GM23338 (cell line): ENCODE measurements around the gene OTUD3. TPM values are rescaled to one million over a fixed set of nuclear protein-coding genes. Genes with fewer than 3 reads are reported as not detected.

Experiments used
- ATAC-seq: fragments of 200-7000 bp; cut with Tn5 transposase; 3 replicates; pipeline ENCODE4 v1.9.1; 2020
- DNase-seq: peaks from one replicate; pipeline ENCODE4 v3.0.0-alpha.2; 2015; ENCODE audit warnings: low spot score
- H2AFZ ChIP-seq: fragments of 200-600 bp; sonication (generic); 2 replicates; pipeline ENCODE4 v1.8.0; 2016; ENCODE audit warnings: antibody characterized with exemption, mild to moderate bottlenecking, moderate library complexity
- H3F3A ChIP-seq: fragments of 200-600 bp; sonication (generic); replicated peaks from 2 replicates; pipeline ENCODE4 v1.8.0; 2017; ENCODE audit warnings: antibody characterized with exemption, mixed run types, low read depth
- H3K27ac ChIP-seq: fragments of 200-600 bp; sonication (generic); 2 replicates; pipeline ENCODE4 v1.6.1; 2016; ENCODE audit warnings: low read depth
- H3K27me3 ChIP-seq: fragments of 200-600 bp; sonication (generic); 2 replicates; pipeline ENCODE4 v1.8.0; 2016; ENCODE audit warnings: mild to moderate bottlenecking, mixed run types, moderate library complexity; ENCODE audit not compliant: insufficient read depth
- H3K36me3 ChIP-seq: fragments of 200-600 bp; sonication (generic); 2 replicates; pipeline ENCODE4 v1.8.0; 2016; ENCODE audit warnings: mild to moderate bottlenecking; ENCODE audit not compliant: insufficient read depth
- H3K4me1 ChIP-seq: fragments of 200-600 bp; sonication (generic); 2 replicates; pipeline ENCODE4 v1.8.0; 2016; ENCODE audit warnings: mild to moderate bottlenecking, moderate library complexity; ENCODE audit not compliant: insufficient read depth
- H3K4me2 ChIP-seq: fragments of 200-600 bp; sonication (generic); 2 replicates; pipeline ENCODE4 v1.7.1; 2017; ENCODE audit warnings: mixed run types
- H3K4me3 ChIP-seq: fragments of 200-600 bp; sonication (generic); 2 replicates; pipeline ENCODE4 v1.6.1; 2016; ENCODE audit warnings: mixed run types
- H3K79me2 ChIP-seq: fragments of 200-600 bp; sonication (generic); replicated peaks from 2 replicates; pipeline ENCODE4 v1.8.0; 2017; ENCODE audit warnings: mild to moderate bottlenecking; ENCODE audit not compliant: insufficient read depth
- H3K9me2 ChIP-seq: fragments of 200-600 bp; sonication (generic); 2 replicates; pipeline ENCODE4 v1.8.0; 2017; ENCODE audit not compliant: insufficient read depth
- H4K20me1 ChIP-seq: fragments of 200-600 bp; sonication (generic); replicated peaks from 2 replicates; pipeline ENCODE4 v1.8.0; 2017; ENCODE audit warnings: mild to moderate bottlenecking; ENCODE audit not compliant: insufficient read depth
- H3K27ac Mint-ChIP-seq: 2 replicates; pipeline ENCODE4 v1.8.0; 2020; ENCODE audit warnings: inconsistent platforms, mild to moderate bottlenecking, moderate library complexity, mixed read lengths
- H3K27me3 Mint-ChIP-seq: 3 replicates; pipeline ENCODE4 v1.8.0; 2022; ENCODE audit warnings: low read depth, mild to moderate bottlenecking, moderate library complexity, mixed read lengths, inconsistent platforms; ENCODE audit not compliant: insufficient read depth, poor library complexity
- H3K36me3 Mint-ChIP-seq: 3 replicates; pipeline ENCODE4 v1.8.0; 2021; ENCODE audit warnings: low read depth, mild to moderate bottlenecking, inconsistent platforms, moderate library complexity, mixed read lengths
- H3K4me1 Mint-ChIP-seq: 3 replicates; pipeline ENCODE4 v1.8.0; 2020; ENCODE audit warnings: mild to moderate bottlenecking, inconsistent platforms, mixed read lengths
- H3K4me3 Mint-ChIP-seq: 3 replicates; pipeline ENCODE4 v1.8.0; 2021; ENCODE audit warnings: moderate library complexity, mild to moderate bottlenecking, inconsistent platforms, mixed read lengths
- H3K9me3 Mint-ChIP-seq: 3 replicates; pipeline ENCODE4 v1.8.0; 2020; ENCODE audit warnings: moderate library complexity, mild to moderate bottlenecking, inconsistent platforms, mixed read lengths
- CREB1 ChIP-seq: fragments of 250-450 bp; sonication (Bioruptor Pico); IDR thresholded peaks from 2 replicates; pipeline ENCODE4 v1.5.0; 2020; ENCODE audit warnings: low read depth, mild to moderate bottlenecking, moderate library complexity
- CTCF ChIP-seq, 2 experiments: fragments of 200-600 bp in 1 of 2; sonication (generic) in 1 of 2; conservative IDR thresholded peaks; 2 replicates each; pipeline versions ENCODE4 v1.5.1 to v1.6.1; 2016 to 2017; ENCODE audit warnings: antibody characterized with exemption in 2 of 2, low read depth in 2 of 2, mild to moderate bottlenecking in 2 of 2, moderate library complexity in 1 of 2
- ETS1 ChIP-seq: IDR thresholded peaks from 2 replicates; pipeline ENCODE4 v1.6.1; 2016; ENCODE audit warnings: antibody characterized with exemption
- EZH2 ChIP-seq: fragments of 200-600 bp; sonication (generic); IDR thresholded peaks from one replicate; pipeline ENCODE4 v1.8.0; 2017; ENCODE audit warnings: antibody characterized with exemption, mild to moderate bottlenecking, low read depth; ENCODE audit not compliant: unreplicated experiment
- EZH2phosphoT487 ChIP-seq: fragments of 200-600 bp; sonication (generic); IDR thresholded peaks from one replicate; pipeline ENCODE4 v1.8.1; 2018; ENCODE audit warnings: antibody characterized with exemption; ENCODE audit not compliant: unreplicated experiment
- JUNB ChIP-seq: IDR thresholded peaks from one replicate; pipeline ENCODE4 v1.6.1; 2016; ENCODE audit warnings: antibody characterized with exemption; ENCODE audit not compliant: unreplicated experiment
- NANOG ChIP-seq: IDR thresholded peaks from 2 replicates; pipeline ENCODE4 v1.6.1; 2016; ENCODE audit warnings: antibody characterized with exemption, borderline replicate concordance
- POLR2AphosphoS5 ChIP-seq: IDR thresholded peaks from 2 replicates; pipeline ENCODE4 v1.6.1; 2016; ENCODE audit warnings: antibody characterized with exemption, low read depth
- STAT1 ChIP-seq: IDR thresholded peaks from one replicate; pipeline ENCODE4 v1.6.1; 2016; ENCODE audit warnings: antibody characterized with exemption; ENCODE audit not compliant: unreplicated experiment
- ZNF114 ChIP-seq: fragments of 250-450 bp; sonication (Bioruptor Pico); IDR thresholded peaks from 2 replicates; pipeline ENCODE4 v1.5.0; 2020; ENCODE audit warnings: mild to moderate bottlenecking, moderate library complexity
- ZNF331 ChIP-seq: fragments of 250-450 bp; sonication (Bioruptor Pico); IDR thresholded peaks from 2 replicates; pipeline ENCODE4 v1.5.0; 2020; ENCODE audit warnings: low read depth, mild to moderate bottlenecking, moderate library complexity
- ZNF462 ChIP-seq: fragments of 250-450 bp; sonication (Bioruptor Pico); IDR thresholded peaks from 2 replicates; pipeline ENCODE4 v1.5.0; 2020; ENCODE audit warnings: mild to moderate bottlenecking, moderate library complexity
- polyA plus RNA-seq: library from polyadenylated mRNA; unstranded; fragments of >200 nt; fragmentation: Nextera tagmentation; extraction: Ambion mirVana; gene quantifications from 2 replicates; pipeline ENCODE4 v1.2.1, GENCODE V29; 2016
- total RNA-seq: library from RNA; depleted of rRNA; stranded (reverse); fragments of >200 nt; shearing (Covaris generic); gene quantifications from 2 replicates; pipeline ENCODE4 v1.2.3, GENCODE V29; 2014
- TF ChIP-seq, protein P1 (sequence below): IDR thresholded peaks from one replicate; pipeline ENCODE4 v1.6.1; 2018; ENCODE audit warnings: antibody characterized with exemption; ENCODE audit not compliant: unreplicated experiment

OTUD3 gene
- total and polyA plus RNA-seq, 2 experiments from 2014 or later = 3.0 to 12.9 TPM

- Histone ChIP-seq H3K9me2 (no peaks in the 10 kb centered on the region), H2AFZ (no peak overlapping the region), H3F3A (no peaks in the 10 kb centered on the region), H3K27ac (no peak overlapping the region), H3K79me2 (no peaks in the 10 kb centered on the region), H3K4me1 (no peaks in the 10 kb centered on the region), H3K4me2 (no peak overlapping the region), H4K20me1 (no peaks in the 10 kb centered on the region), H3K36me3 (no peaks in the 10 kb centered on the region), H3K27me3 (no peaks in the 10 kb centered on the region), H3K4me3 (no peak overlapping the region)
- TF ChIP-seq, protein P1, sequence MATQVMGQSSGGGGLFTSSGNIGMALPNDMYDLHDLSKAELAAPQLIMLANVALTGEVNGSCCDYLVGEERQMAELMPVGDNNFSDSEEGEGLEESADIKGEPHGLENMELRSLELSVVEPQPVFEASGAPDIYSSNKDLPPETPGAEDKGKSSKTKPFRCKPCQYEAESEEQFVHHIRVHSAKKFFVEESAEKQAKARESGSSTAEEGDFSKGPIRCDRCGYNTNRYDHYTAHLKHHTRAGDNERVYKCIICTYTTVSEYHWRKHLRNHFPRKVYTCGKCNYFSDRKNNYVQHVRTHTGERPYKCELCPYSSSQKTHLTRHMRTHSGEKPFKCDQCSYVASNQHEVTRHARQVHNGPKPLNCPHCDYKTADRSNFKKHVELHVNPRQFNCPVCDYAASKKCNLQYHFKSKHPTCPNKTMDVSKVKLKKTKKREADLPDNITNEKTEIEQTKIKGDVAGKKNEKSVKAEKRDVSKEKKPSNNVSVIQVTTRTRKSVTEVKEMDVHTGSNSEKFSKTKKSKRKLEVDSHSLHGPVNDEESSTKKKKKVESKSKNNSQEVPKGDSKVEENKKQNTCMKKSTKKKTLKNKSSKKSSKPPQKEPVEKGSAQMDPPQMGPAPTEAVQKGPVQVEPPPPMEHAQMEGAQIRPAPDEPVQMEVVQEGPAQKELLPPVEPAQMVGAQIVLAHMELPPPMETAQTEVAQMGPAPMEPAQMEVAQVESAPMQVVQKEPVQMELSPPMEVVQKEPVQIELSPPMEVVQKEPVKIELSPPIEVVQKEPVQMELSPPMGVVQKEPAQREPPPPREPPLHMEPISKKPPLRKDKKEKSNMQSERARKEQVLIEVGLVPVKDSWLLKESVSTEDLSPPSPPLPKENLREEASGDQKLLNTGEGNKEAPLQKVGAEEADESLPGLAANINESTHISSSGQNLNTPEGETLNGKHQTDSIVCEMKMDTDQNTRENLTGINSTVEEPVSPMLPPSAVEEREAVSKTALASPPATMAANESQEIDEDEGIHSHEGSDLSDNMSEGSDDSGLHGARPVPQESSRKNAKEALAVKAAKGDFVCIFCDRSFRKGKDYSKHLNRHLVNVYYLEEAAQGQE = no peak
- TF ChIP-seq CREB1 (CRISPR knock-in tag) (no peak), ZNF462 (CRISPR knock-in tag) (no peak), CTCF (conservative IDR thresholded peaks at IDR 0.05; ENCODE audit: low read depth in 2 of 2) (no peak), ZNF114 (CRISPR knock-in tag) (no peak), POLR2AphosphoS5 (no peak), EZH2phosphoT487 (no peak), JUNB (no peak), ZNF331 (CRISPR knock-in tag) (no peak), ETS1 (no peak), NANOG (no peak), EZH2 (no peak), STAT1 (no peak)
- peaks cover 3% of the 10 kb centered on the region for H3K27me3 Mint-ChIP-seq
- peaks cover 5% of the 10 kb centered on the region; the same call in 1 of the 3 replicates for H3K36me3 Mint-ChIP-seq
- no peak for DNase-seq
- no peak overlapping the region for H3K4me3 Mint-ChIP-seq
- no peak overlapping the region for H3K27ac Mint-ChIP-seq
- ATAC-seq = no peak
- H3K4me1 Mint-ChIP-seq = no peaks in the 10 kb centered on the region
- peaks cover 13% of the 10 kb centered on the region; the same call in 2 of the 3 replicates for H3K9me3 Mint-ChIP-seq
Measured at GRCh38 chr1:19866029-19866428, 16.2 kb upstream of the OTUD3 start.
